ENCODE measurements around the gene CYP11A1.

CYP11A1 gene

DNA sequence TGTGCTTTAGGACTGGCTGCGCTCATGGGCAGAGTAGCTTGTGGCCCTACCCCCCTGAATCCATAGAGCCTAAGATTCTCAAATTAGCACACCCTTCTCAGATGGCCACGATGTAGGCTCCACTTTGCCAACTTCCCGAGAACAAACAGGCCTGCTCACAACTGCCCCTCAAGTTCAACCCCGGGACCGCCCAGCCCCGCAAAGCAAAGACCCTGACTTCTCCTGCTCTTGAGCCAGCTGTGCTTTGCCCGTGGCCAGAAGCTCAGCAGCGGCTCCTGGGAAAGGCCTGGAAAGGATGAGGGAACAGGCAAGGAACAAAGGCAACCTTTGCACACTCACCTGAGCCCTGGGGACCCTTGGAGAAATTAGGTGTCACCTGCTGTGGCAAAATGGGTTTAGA lies 32.0 kb downstream of the CYP11A1 start:
- TF ChIP-seq, protein P1, sequence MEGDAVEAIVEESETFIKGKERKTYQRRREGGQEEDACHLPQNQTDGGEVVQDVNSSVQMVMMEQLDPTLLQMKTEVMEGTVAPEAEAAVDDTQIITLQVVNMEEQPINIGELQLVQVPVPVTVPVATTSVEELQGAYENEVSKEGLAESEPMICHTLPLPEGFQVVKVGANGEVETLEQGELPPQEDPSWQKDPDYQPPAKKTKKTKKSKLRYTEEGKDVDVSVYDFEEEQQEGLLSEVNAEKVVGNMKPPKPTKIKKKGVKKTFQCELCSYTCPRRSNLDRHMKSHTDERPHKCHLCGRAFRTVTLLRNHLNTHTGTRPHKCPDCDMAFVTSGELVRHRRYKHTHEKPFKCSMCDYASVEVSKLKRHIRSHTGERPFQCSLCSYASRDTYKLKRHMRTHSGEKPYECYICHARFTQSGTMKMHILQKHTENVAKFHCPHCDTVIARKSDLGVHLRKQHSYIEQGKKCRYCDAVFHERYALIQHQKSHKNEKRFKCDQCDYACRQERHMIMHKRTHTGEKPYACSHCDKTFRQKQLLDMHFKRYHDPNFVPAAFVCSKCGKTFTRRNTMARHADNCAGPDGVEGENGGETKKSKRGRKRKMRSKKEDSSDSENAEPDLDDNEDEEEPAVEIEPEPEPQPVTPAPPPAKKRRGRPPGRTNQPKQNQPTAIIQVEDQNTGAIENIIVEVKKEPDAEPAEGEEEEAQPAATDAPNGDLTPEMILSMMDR (IDR thresholded peaks at IDR 0.05; ENCODE audit: insufficient read depth, low read length), result no peak
- TF ChIP-seq GABPA (IDR thresholded peaks at IDR 0.05; ENCODE audit: low read depth) (no peak), SPI1 (IDR thresholded peaks at IDR 0.05; ENCODE audit: borderline replicate concordance, low read depth) (no peak), POLR2AphosphoS5 (IDR thresholded peaks at IDR 0.05; ENCODE audit: low read depth) (no peak)
- TF ChIP-seq, protein P2, sequence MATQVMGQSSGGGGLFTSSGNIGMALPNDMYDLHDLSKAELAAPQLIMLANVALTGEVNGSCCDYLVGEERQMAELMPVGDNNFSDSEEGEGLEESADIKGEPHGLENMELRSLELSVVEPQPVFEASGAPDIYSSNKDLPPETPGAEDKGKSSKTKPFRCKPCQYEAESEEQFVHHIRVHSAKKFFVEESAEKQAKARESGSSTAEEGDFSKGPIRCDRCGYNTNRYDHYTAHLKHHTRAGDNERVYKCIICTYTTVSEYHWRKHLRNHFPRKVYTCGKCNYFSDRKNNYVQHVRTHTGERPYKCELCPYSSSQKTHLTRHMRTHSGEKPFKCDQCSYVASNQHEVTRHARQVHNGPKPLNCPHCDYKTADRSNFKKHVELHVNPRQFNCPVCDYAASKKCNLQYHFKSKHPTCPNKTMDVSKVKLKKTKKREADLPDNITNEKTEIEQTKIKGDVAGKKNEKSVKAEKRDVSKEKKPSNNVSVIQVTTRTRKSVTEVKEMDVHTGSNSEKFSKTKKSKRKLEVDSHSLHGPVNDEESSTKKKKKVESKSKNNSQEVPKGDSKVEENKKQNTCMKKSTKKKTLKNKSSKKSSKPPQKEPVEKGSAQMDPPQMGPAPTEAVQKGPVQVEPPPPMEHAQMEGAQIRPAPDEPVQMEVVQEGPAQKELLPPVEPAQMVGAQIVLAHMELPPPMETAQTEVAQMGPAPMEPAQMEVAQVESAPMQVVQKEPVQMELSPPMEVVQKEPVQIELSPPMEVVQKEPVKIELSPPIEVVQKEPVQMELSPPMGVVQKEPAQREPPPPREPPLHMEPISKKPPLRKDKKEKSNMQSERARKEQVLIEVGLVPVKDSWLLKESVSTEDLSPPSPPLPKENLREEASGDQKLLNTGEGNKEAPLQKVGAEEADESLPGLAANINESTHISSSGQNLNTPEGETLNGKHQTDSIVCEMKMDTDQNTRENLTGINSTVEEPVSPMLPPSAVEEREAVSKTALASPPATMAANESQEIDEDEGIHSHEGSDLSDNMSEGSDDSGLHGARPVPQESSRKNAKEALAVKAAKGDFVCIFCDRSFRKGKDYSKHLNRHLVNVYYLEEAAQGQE (IDR thresholded peaks at IDR 0.05; ENCODE audit: insufficient replicate concordance, low read depth), result no peak
- H3K4me3 ChIP-seq (replicated peaks; ENCODE audit: insufficient read depth, low read length), result no peak overlapping the region
- H3K27me3 ChIP-seq (ENCODE audit: insufficient read depth, poor library complexity, severe bottlenecking), result peaks cover 4% of the 10 kb centered on the region
- DNase-seq (ENCODE audit: low read depth in 1 of 2, low spot score in 1 of 2), result no peak
- no peak overlapping the region for H3K27ac ChIP-seq (replicated peaks)

DNA sequence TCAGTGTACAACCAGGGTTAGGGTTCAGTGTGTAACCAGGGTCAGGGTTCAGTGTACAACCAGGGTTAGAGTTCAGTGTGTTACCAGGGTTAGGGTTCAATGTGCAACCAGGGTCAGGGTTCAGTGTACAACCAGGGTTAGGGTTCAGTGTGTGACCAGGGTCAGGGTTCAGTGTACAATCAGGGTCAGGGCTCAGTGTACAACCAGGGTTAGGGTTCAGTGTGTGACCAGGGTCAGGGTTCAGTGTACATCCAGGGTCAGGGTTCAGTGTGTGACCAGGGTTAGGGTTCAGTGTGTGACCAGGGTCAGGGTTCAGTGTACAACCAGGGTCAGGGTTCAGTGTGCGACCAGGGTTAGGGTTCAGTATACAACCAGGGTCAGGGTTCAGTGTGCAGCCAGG lies 33.3 kb downstream of the CYP11A1 start:
- TF ChIP-seq, protein P1 (IDR thresholded peaks at IDR 0.05; ENCODE audit: insufficient read depth, low read length), result no peak
- no peak for TF ChIP-seq POLR2AphosphoS5 (IDR thresholded peaks at IDR 0.05; ENCODE audit: low read depth)
- TF ChIP-seq, protein P2 (IDR thresholded peaks at IDR 0.05; ENCODE audit: insufficient replicate concordance, low read depth), result no peak
- no peak for TF ChIP-seq GABPA (IDR thresholded peaks at IDR 0.05; ENCODE audit: low read depth)
- TF ChIP-seq SPI1 (IDR thresholded peaks at IDR 0.05; ENCODE audit: borderline replicate concordance, low read depth), result no peak
- peaks cover 4% of the 10 kb centered on the region for H3K27me3 ChIP-seq (ENCODE audit: insufficient read depth, poor library complexity, severe bottlenecking)
- DNase-seq (ENCODE audit: low read depth in 1 of 2, low spot score in 1 of 2), result no peak
- no peak overlapping the region for H3K27ac ChIP-seq (replicated peaks)
- H3K4me3 ChIP-seq (replicated peaks; ENCODE audit: insufficient read depth, low read length), result no peak overlapping the region

DNA sequence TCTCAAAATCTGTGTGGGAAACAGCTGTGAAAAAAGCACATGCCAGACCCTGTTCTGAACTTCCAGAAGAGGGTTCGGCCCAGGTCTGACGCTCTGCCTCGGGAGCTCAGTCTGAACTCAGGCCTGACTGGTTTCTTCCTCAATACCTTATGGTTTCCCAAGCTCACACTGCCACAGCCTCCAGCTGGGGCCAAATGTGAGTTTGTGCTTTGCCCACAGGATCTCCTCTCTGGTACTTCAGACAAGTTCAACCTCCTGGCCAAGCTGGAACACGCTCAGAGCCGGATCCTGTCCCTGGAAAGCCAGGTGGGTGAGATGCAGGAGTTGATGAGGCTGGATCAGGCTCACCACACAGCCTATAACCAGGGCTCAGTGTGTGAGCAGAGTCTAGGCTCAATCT lies 33.8 kb downstream of the CYP11A1 start:
- DNase-seq (ENCODE audit: low read depth in 1 of 2, low spot score in 1 of 2), result no peak
- peaks cover 4% of the 10 kb centered on the region for H3K27me3 ChIP-seq (ENCODE audit: insufficient read depth, poor library complexity, severe bottlenecking)

More for the DNA sequence above, 33.8 kb downstream of the CYP11A1 start:
- no peak overlapping the region for H3K4me3 ChIP-seq (replicated peaks; ENCODE audit: insufficient read depth, low read length)
- no peak overlapping the region for H3K27ac ChIP-seq (replicated peaks)
- TF ChIP-seq, protein P2 (IDR thresholded peaks at IDR 0.05; ENCODE audit: insufficient replicate concordance, low read depth), result no peak
- TF ChIP-seq, protein P1 (IDR thresholded peaks at IDR 0.05; ENCODE audit: insufficient read depth, low read length), result no peak
- TF ChIP-seq GABPA (IDR thresholded peaks at IDR 0.05; ENCODE audit: low read depth), result no peak
- TF ChIP-seq POLR2AphosphoS5 (IDR thresholded peaks at IDR 0.05; ENCODE audit: low read depth), result no peak
- no peak for TF ChIP-seq SPI1 (IDR thresholded peaks at IDR 0.05; ENCODE audit: borderline replicate concordance, low read depth)

All from HL-60 (cell line).